Fibroblast of villous mesenchyme (primary cell): Measurements from ENCODE around the gene ADARB2. TPM values are rescaled to one million over a fixed set of nuclear protein-coding genes. Genes with fewer than 3 reads are reported as not detected.

ENCODE experiments used
- DNase-seq: peaks from one replicate; pipeline ENCODE4 v3.0.0-alpha.2; 2010; ENCODE audit warnings: low read depth
- H3K4me3 ChIP-seq: 2 replicates; pipeline ENCODE4 v1.5.1; 2011; ENCODE audit warnings: low read depth, mild to moderate bottlenecking, low read length
- CTCF ChIP-seq: IDR thresholded peaks from 2 replicates; pipeline ENCODE4 v1.5.1; 2012; ENCODE audit warnings: low read depth, mild to moderate bottlenecking, low read length; ENCODE audit not compliant: insufficient read depth
- total RNA-seq: library from RNA; depleted of rRNA; stranded (reverse); fragments of >200 nt; gene quantifications from 2 replicates; pipeline ENCODE4 v1.2.3, GENCODE V29; 2012

The ADARB2 gene
- total RNA-seq, 1 donor = not detected

- no peak overlapping the region for H3K4me3 ChIP-seq
- TF ChIP-seq CTCF = no peak
- DNase-seq = no peak
Measured at GRCh38 chr10:1127629-1128028, 609.7 kb downstream of the ADARB2 start.
